Activated naive CD4-positive, alpha-beta T cell treated with anti-CD3 and anti-CD28 coated beads for 36 hours (primary cell): ENCODE measurements around the gene OTOS. TPM values are rescaled to one million over a fixed set of nuclear protein-coding genes. Genes with fewer than 3 reads are reported as not detected.

ENCODE experiments used
- CTCF ChIA-PET: fragments of 350-600 bp; sonication (Branson Sonifier 250); formaldehyde crosslinking; loops from one replicate; lab custom pipeline; 2021; ENCODE audit warnings: antibody characterized with exemption; lab: Charles Lee
- DNase-seq: peaks from one replicate; pipeline ENCODE4 v3.0.0-alpha.2; 2020
- H3K27ac Mint-ChIP-seq: one replicate; pipeline ENCODE4 v1.8.0; 2021; ENCODE audit warnings: mild to moderate bottlenecking, mixed read lengths
- H3K27me3 Mint-ChIP-seq: one replicate; pipeline ENCODE4 v1.8.0; 2021; ENCODE audit warnings: low read depth, mixed read lengths
- H3K36me3 Mint-ChIP-seq: one replicate; pipeline ENCODE4 v1.8.0; 2021; ENCODE audit warnings: low read depth, mixed read lengths
- H3K4me1 Mint-ChIP-seq: one replicate; pipeline ENCODE4 v1.8.0; 2021; ENCODE audit warnings: low read depth, mixed read lengths
- H3K4me3 Mint-ChIP-seq: one replicate; pipeline ENCODE4 v1.8.0; 2021; ENCODE audit warnings: mild to moderate bottlenecking, moderate library complexity, mixed read lengths
- H3K9me3 Mint-ChIP-seq: one replicate; pipeline ENCODE4 v1.8.0; 2021; ENCODE audit warnings: mixed read lengths
- intact Hi-C: fragments of 100-400 bp; cut with micrococcal nuclease; formaldehyde crosslinking; loops from one replicate; pipeline ENCODE4 v1.15.1; 2023
- total RNA-seq, 2 experiments: library from RNA; stranded (reverse); gene quantifications; one replicate each; pipeline ENCODE4 v1.2.3, GENCODE V29; 2021

OTOS gene
- total RNA-seq, 2 experiments from 2014 or later, result not detected

DNA sequence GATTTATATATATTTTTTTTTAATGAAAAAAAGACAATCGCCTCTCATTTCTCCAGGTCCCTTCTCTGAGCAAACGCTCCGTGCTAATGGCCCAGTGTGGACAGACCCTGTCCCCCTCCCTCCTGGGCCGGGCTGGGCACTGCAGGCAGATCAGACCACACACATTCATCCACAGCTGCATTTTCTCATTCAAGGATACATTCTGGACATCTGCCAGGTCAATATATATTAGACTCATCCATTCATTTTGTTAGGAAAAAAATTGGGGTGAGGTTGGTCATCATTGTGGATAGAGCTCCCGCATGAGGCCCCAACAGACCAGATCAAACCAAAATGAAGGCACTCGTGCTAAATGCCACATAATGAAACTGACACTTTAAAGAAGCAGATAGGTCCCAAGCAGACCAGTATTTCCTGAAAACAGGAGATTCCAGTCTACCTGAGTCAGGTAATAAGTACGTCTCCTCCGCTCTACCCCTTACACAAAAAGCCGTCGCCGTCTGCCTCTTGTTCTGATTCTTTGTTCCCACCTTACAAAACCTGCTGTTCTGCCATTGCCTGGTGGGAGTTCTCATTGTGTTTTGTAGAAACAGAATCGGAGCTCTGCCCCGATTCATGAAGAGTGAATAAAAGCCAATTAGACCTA is 15.4 kb upstream of the OTOS start:
- no peak overlapping the region for H3K4me3 Mint-ChIP-seq
- intact Hi-C loops, result no loop called here
- H3K36me3 Mint-ChIP-seq, result no peaks in the 10 kb centered on the region
- CTCF ChIA-PET, result no interaction called here
- peaks cover 2% of the 10 kb centered on the region for H3K9me3 Mint-ChIP-seq
- H3K4me1 Mint-ChIP-seq, result no peaks in the 10 kb centered on the region
- no peak overlapping the region for H3K27ac Mint-ChIP-seq
- DNase-seq, result no peak
- H3K27me3 Mint-ChIP-seq, result peaks cover 8% of the 10 kb centered on the region

DNA sequence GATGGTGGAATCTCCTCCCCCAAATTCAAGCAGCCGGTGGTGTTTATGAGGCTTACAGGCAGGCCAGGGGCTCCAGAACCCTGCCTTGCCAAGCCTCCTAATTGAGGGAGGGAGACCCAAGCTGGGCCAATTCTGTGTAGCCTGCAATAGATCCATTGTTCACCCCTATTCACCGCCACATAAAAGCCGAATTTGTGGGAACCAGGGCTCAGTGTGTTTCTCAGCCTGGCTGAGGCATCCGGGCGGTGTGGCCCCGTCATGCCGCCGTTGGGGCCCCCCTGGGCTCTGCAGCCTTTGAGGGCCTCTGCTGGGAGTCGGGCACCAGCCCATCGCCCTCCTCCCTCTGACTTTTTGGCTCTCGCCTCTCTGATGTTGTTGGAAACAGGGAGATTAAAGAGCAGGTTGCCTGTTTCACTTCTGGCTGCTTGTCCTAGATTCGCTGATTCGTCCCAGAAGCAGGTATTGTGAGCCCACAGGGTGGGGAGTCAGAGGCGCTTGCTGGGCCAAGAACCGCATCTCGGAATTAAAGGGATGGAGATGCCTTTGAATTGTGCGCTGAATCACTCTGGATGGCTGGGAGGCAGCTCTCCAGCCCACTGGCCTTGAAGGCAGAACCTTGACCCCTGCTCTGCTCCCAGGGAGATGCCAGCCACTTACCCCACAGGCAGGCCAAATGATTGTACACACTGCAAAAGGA is 14.7 kb upstream of the OTOS start:
- Mint-ChIP-seq H3K36me3 (no peaks in the 10 kb centered on the region), H3K4me1 (no peaks in the 10 kb centered on the region), H3K9me3 (peaks cover 2% of the 10 kb centered on the region), H3K27me3 (peaks cover 8% of the 10 kb centered on the region), H3K4me3 (no peak overlapping the region), H3K27ac (no peak overlapping the region)
- no peak for DNase-seq
- intact Hi-C loops, result no loop called here
- CTCF ChIA-PET, result no interaction called here

DNA sequence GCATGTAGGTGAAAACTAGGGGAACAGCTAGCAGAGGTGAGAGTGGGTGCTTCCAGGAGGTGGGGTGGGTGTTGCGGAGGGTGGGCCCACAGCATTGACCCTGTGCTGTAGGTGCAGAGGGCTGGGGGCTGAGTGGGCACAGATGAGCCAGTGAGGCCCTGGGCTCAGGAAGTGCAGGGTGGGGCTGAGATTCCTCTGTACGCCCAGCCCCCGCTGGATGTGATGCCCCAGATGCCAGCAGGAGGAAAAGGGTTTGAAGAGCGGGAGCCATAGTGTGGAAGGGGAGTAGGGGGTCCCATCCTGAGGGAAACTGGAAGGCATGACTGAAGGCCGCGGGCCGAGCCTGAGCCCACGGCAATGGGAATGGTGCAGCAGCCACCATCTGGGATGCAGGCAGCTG is 14.1 kb upstream of the OTOS start:
- Mint-ChIP-seq H3K9me3 (peaks cover 2% of the 10 kb centered on the region), H3K27me3 (peaks cover 10% of the 10 kb centered on the region), H3K27ac (no peak overlapping the region), H3K4me3 (no peak overlapping the region), H3K4me1 (no peaks in the 10 kb centered on the region), H3K36me3 (no peaks in the 10 kb centered on the region)
- CTCF ChIA-PET, result no interaction called here
- no peak for DNase-seq
- intact Hi-C loops, result no loop called here

DNA sequence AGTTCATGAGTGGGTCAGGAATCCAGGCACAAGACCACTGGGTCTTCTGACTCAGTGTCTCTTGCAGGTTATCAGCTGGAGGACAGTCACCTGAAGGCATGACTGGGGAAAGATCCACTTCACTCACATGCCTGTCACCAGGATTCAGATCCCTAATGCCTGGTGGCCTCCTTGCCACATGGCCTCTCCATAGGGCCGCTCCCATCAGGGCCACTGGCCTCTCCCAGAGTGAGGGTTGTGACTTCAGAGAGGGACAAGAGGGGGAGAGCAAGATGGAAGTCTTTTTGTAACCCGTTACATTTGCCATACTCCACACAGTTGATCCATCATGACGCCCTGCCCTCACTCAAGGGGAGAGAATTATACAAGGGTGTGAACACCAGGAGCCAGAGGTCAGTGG is 13.0 kb upstream of the OTOS start:
- Mint-ChIP-seq H3K36me3 (no peaks in the 10 kb centered on the region), H3K27me3 (peaks cover 12% of the 10 kb centered on the region), H3K4me3 (no peak overlapping the region), H3K4me1 (no peaks in the 10 kb centered on the region), H3K27ac (no peak overlapping the region), H3K9me3 (peaks cover 2% of the 10 kb centered on the region)
- no peak for DNase-seq
- CTCF ChIA-PET, result no interaction called here
- intact Hi-C loops, result no loop called here

DNA sequence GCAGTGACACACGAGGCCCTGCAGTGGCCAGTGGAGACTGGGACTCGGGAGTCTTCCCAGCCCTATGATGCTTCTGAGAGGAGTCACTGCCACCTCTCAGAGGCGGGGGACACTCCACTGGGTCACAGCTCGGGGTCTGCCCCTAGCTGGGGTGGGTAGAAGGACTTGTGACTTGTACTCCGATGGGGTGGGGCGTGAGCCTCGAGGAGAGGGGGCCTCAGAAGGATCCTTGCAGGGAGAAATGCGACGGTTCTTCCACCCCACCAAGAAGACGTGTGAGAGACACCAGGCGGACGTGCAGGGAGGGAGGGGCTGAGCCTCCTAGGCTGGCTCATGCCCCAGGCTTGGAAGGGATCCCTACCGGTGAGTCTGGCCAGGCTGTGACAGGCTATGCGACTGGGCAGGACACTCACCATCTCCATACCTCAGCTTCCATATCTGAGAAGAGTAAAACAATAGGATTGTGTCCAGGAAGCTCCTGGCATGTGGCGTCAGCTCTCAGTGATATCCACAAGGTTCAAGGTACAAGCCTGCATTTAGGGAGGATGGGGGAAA is 11.1 kb upstream of the OTOS start:
- Mint-ChIP-seq H3K27me3 (peaks cover 13% of the 10 kb centered on the region), H3K27ac (no peak overlapping the region), H3K4me3 (no peak overlapping the region), H3K36me3 (no peaks in the 10 kb centered on the region), H3K9me3 (peaks cover 5% of the 10 kb centered on the region), H3K4me1 (no peaks in the 10 kb centered on the region)
- CTCF ChIA-PET, result interaction anchor here (0.8 to 2.1 kb wide), 3 partner anchors 8 to 107 kb away, joined by 3 to 10 read pairs (median 3); no protein-coding TSS in a partner anchor
- intact Hi-C loops, result no loop called here
- DNase-seq, result no peak

DNA sequence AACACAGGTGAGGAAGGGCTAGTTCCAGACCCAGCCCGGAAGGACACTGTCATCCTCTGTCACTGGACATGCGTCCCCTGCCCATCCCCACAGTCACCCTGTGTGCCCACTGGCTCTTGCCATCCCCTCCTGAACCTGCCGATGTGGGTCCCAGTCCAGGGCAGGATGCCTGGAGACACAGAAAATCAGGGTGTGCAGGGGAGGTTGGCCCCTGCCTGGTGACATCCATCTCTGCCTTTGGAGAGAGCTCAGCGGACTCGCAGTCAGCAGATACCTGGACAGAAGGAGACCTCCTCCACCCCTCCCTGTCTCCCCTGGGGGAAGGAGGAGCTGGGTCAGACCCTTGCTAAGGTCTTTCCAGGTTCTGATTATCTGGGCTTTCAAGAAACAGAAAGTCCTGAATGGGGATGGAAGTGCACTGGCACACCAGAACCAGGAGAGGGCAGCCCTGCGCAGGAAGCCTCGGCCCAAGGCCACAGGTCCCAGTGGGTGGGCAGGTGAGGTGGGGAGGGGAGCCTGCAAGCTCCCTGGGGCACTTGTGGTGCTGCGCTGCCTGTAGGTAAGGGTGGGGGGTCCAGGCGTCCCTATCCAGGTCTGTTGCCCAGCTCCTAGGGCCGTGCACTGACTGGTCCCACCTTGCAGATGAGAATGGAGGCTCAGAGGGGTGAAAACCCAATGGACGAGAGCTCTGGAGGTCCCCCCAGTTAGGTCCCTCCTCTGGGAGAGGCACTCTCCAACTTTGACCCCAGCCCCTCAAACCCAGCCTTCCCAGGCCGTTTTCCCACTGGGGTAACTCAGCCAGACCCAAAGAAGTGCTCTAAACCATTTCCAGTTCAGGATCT is 9.7 kb upstream of the OTOS start:
- Mint-ChIP-seq H3K4me1 (no peaks in the 10 kb centered on the region), H3K27ac (no peak overlapping the region), H3K36me3 (no peaks in the 10 kb centered on the region), H3K4me3 (no peak overlapping the region), H3K27me3 (peaks cover 13% of the 10 kb centered on the region), H3K9me3 (peaks cover 5% of the 10 kb centered on the region)
- intact Hi-C loops, result no loop called here
- CTCF ChIA-PET, result interaction anchor here (0.6 to 2.1 kb wide), 5 partner anchors 28 to 91 kb away, joined by 3 to 10 read pairs (median 4); no protein-coding TSS in a partner anchor
- peak; percentile 44 for DNase-seq

DNA sequence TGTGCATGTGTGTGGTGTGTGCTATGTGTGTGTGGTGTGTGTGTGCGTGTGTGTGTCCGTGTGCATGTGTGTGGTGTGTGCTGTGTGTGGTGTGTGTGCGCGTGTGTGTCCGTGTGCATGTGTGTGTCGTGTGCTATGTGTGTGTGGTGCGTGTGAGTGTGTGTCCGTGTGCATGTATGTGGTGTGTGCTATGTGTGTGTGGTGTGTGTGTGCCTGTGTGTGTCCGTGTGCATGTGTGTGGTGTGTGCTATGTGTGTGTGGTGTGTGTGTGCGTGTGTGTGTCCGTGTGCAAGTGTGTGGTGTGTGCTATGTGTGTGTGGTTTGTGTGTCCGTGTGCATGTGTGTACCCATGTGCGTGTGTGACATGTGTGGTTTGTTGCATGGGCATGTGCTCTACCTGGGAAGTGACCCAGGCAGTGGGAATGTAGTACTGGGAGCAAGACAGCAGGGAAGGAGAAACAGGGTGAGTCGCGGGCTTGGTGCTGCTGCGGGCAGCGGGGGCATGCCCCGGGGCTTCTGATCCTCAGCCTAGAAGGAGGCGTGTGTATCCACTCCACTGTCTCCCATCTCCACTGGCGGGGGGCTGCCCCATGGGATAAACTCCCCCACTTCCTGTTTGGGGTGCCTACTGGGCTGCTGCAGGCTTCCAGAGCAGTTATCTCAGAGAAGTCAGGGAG is 7.6 kb upstream of the OTOS start:
- Mint-ChIP-seq H3K27ac (no peak overlapping the region), H3K9me3 (peaks cover 5% of the 10 kb centered on the region), H3K4me1 (no peaks in the 10 kb centered on the region), H3K36me3 (no peaks in the 10 kb centered on the region), H3K27me3 (peaks cover 12% of the 10 kb centered on the region), H3K4me3 (no peak overlapping the region)
- intact Hi-C loops, result no loop called here
- CTCF ChIA-PET, result interaction anchor here (0.7 kb wide), 1 partner anchor 88 kb away, joined by 3 read pairs; no protein-coding TSS in a partner anchor
- DNase-seq, result no peak

DNA sequence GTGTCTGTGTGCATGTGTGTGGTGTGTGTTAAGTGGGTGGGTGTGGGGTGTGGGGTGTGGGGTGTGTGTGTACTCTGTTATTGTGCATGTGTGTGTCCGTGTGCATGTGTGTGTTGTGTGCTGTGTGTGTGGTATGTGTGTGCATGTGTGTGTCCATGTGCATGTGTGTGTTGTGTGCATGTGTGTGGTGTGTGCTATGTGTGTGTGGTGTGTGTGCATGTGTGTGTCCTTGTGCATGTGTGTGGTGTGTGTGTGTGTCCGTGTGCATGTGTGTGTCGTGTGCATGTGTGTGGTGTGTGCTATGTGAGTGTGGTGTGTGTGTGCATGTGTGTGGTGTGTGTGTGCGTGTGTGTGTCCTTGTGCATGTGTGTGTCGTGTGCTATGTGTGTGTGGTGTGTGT is 6.9 kb upstream of the OTOS start:
- DNase-seq, result no peak
- H3K9me3 Mint-ChIP-seq, result peaks cover 3% of the 10 kb centered on the region
- H3K36me3 Mint-ChIP-seq, result no peaks in the 10 kb centered on the region
- H3K27me3 Mint-ChIP-seq, result peaks cover 11% of the 10 kb centered on the region
- H3K27ac Mint-ChIP-seq, result no peak overlapping the region
- CTCF ChIA-PET, result no interaction called here
- H3K4me3 Mint-ChIP-seq, result no peak overlapping the region
- intact Hi-C loops, result no loop called here
- no peaks in the 10 kb centered on the region for H3K4me1 Mint-ChIP-seq

DNA sequence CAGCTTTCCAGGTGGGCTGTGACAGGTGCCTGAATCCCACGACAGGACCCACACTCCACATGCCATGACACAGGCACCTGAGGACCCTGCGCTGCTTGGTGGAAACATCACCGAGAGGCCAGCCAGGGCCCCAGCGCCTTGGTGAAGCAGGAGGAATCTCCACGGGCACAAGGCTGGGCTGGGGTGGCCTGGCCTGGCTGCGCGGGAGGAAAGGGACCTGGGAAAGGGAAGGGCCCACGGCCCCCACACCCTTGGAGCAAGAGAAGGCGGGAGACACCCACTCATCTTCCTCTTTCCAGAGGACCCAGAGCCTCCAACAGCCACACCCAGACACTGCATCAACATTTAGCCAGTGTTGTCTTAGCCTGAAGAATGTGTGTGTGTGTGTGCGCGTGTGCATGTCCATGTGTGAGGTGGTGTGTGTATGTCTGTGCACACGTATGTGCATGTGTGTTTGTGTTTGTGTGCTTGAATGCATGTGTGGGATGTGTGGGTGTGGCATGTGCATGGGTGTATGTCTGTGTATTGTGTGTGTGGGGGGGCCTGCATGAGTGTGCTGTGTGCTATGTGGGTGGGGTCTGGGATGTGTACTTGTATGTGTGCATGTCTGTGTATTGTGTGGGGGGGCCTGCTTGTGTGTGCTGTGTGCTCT is 6.3 kb upstream of the OTOS start:
- Mint-ChIP-seq H3K4me3 (no peak overlapping the region), H3K27me3 (peaks cover 11% of the 10 kb centered on the region), H3K36me3 (no peaks in the 10 kb centered on the region), H3K9me3 (peaks cover 3% of the 10 kb centered on the region), H3K4me1 (no peaks in the 10 kb centered on the region), H3K27ac (no peak overlapping the region)
- CTCF ChIA-PET, result interaction anchor here (6.5 kb wide), 1 partner anchor 86 kb away, joined by 115 read pairs; no protein-coding TSS in a partner anchor
- intact Hi-C loops, result no loop called here
- DNase-seq, result no peak

DNA sequence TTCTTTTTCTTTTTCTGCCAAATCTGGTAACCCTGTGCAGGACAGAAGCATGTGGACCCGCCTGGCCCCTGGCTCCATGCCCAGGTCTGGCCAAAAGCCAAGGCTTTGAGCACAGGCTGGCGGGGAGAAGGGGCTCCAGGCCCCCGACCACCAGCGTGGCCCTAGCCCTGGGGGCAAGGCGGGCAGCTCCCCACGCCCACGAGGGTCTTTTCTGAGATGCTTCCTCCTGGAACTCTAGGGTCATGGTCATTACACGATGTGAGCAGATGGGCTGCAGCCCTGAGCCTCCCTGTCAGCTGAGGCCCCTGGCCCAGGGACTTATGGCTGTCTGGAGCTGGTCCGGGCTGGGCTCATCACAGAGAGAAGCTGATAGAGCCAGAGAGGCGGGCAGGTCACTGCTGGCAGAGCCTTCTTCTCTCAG is 5.7 kb upstream of the OTOS start:
- Mint-ChIP-seq H3K36me3 (no peaks in the 10 kb centered on the region), H3K9me3 (peaks cover 3% of the 10 kb centered on the region), H3K27me3 (peaks cover 5% of the 10 kb centered on the region), H3K27ac (no peak overlapping the region), H3K4me1 (no peaks in the 10 kb centered on the region), H3K4me3 (no peak overlapping the region)
- no peak for DNase-seq
- intact Hi-C loops, result no loop called here
- CTCF ChIA-PET, result interaction anchor here (6.5 kb wide), 1 partner anchor 85 kb away, joined by 115 read pairs; no protein-coding TSS in a partner anchor

DNA sequence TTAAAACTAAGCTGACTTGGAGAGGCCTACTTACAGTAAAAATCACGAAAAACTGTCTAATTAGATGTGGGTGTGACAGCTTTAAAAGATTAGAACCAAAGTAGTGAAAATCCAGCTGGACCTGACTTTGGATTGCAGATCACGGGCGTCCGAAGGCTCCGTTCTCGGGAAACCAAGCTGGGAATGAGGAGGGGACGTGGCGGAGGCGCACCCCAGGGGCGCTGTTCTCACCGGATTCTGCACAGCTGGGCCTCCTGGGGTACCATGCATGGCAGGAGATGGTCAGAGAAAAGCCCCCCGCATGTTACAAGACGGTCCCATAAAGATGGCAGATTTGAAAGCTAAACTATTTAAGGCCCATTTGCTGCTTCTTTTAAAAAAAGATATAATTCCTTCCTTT is 5.0 kb upstream of the OTOS start:
- Mint-ChIP-seq H3K4me3 (no peak overlapping the region), H3K9me3 (peaks cover 3% of the 10 kb centered on the region), H3K27me3 (peaks cover 5% of the 10 kb centered on the region), H3K36me3 (no peaks in the 10 kb centered on the region), H3K27ac (no peak overlapping the region), H3K4me1 (no peaks in the 10 kb centered on the region)
- CTCF ChIA-PET, result interaction anchor here (0.7 to 6.5 kb wide), 2 partner anchors 84 to 1269 kb away, joined by 5 to 115 read pairs; no protein-coding TSS in a partner anchor
- no peak for DNase-seq
- intact Hi-C loops, result no loop called here
